NCI-H748 (cell line): ENCODE data around the gene PRRX1.

Source experiments
- DNase-seq: peaks from one replicate; lab custom pipeline; 2025; ENCODE audit not compliant: unreplicated experiment; lab: John Stamatoyannopoulos, UW

PRRX1 gene

DNA sequence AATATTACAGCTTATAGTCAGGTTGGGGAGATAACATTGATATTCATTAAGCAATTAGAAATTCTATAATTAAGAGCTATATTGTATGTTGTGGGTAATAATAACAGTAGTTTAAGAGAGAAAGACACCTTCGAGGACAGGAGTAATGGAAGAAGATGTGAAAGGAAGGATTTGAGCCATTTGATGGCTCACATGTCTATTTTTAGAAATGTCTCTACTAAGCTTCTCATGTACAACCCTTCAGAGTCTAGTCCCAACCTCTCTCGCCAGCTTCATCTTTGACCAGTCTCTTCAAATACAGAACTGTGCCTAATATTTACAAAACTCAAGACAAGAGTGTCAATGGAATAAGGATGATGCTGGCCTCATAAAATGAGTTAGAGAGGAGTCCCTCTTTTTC, 95.1 kb downstream of the PRRX1 start:
- no peak for DNase-seq

GRCh38 chr1:170765279-170765678, 101.3 kb downstream of the PRRX1 start:
- no peak for DNase-seq

DNA sequence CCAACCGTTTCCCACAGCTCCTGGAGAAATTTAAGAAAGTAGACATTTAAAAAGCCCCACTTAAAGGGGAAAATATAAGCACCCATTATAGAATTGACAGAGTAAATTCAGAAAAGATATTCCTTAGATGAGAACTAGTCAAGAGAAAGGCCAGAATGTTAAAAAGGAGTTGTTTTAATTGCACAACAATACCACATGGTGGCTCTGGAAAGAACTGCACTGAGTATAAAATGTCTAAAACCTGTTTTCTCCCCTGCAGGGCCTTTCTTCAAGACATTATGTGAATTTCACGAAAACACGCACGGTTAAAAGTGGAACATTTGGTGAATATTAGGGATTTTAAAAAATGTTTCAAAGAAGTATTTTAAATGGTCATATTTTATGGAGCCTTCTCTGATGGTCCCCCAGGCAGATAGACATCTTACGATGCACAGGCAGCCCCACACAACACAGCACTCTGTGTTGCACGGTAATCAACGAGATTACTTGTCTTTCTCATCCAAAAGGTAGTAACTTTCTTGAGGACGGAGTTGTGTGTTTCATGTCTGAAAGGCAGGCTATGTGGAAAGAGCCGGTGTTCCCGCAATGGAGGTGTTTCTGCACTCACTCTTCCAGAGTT, 101.9 kb downstream of the PRRX1 start:
- no peak for DNase-seq

DNA sequence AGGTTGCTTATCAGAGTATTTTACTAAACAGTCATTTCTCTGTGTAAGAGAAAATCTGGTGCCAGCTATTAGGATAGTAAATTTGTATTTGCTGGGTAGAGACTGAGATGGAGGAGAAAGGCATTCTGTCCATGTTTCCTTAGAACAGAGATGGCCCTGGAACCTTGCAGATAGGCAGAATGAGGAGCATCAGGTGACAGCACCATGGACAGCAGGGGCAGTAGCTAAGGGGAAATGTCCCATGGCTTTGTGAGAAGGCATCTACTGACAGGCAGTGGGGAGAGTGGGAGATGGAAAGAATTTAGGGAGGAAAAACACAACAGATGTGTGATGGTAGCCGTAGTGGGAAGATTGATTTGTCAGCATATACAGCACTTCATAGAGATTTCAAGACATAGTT, 105.0 kb downstream of the PRRX1 start:
- no peak for DNase-seq

DNA sequence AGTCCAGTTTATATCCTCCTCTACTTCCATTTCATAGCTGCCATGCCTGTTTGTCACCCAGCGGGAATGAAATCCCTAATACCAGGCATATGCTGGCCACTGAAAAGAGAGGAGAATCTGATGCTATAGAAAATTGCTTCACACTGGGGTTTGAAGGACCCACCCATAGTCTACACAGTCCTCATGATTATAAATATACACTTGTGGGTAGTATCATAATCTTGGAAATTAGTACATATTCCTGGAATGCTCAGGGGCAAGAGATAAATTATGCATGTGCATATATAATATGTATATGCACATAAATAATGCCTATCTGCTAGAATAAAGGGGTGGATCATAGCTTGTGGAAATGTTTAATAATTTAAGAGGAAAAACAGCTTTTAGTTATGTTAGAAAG, 105.8 kb downstream of the PRRX1 start:
- no peak for DNase-seq

- no peak for DNase-seq
Observed at GRCh38 chr1:170770254-170770653, 106.3 kb downstream of the PRRX1 start.

DNA sequence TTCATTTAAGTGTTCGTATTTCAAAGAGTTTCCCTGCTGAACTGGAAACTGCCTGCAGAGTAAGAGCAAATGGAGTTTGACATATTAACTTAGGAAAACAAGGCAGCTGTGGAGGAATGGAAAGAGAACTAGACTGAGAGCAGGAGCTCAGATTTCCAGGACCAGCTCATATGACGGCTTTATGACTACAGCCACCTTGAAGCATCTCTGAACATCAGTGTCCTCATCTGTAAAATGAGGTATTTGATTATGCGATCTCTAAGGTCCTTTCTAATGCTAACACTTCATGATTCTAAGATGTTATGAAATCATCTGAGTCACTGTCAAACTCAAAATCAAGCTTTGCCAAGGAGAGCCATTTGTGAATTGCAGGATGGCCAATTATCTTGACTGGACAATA, 112.3 kb downstream of the PRRX1 start:
- no peak for DNase-seq

GRCh38 chr1:170776777-170777176, 112.8 kb downstream of the PRRX1 start:
- DNase-seq: no peak
